Muscle of leg (tissue), 11 donors: ENCODE data around the gene NNMT. TPM values are rescaled to one million over a fixed set of nuclear protein-coding genes. Genes with fewer than 3 reads are reported as not detected.

Experiments
- DNase-seq: peaks from one replicate; pipeline ENCODE4 v3.0.0; 2013
- H3K27ac ChIP-seq: one replicate; pipeline ENCODE4 v1.5.1; 2013; ENCODE audit warnings: mild to moderate bottlenecking, low read length, control low read depth
- H3K27me3 ChIP-seq: one replicate; pipeline ENCODE4 v1.6.1; 2013; ENCODE audit warnings: low read length; ENCODE audit not compliant: control insufficient read depth, insufficient read depth
- H3K36me3 ChIP-seq: one replicate; pipeline ENCODE4 v1.6.1; 2013; ENCODE audit warnings: low read length; ENCODE audit not compliant: control insufficient read depth, insufficient read depth
- H3K4me1 ChIP-seq: one replicate; pipeline ENCODE4 v1.6.1; 2013; ENCODE audit warnings: low read length; ENCODE audit not compliant: control insufficient read depth, insufficient read depth
- H3K4me3 ChIP-seq: one replicate; pipeline ENCODE4 v1.5.1; 2013; ENCODE audit warnings: low read length, control low read depth
- H3K9me3 ChIP-seq: replicated peaks from 2 replicates; pipeline ENCODE4 v1.6.1; 2013; ENCODE audit warnings: low read depth, low read length; ENCODE audit not compliant: control insufficient read depth
- WGBS: methylation state at CpG from one replicate; pipeline ENCODE4 v1.1.5; 2013; ENCODE audit warnings: missing lambda C conversion rate; ENCODE audit not compliant: insufficient coverage; 5-methylcytosine and 5-hydroxymethylcytosine counted together
- polyA plus RNA-seq, 8 donors: library from polyadenylated mRNA; unstranded; fragments of 120-200 nt; gene quantifications; one replicate each; pipeline versions ENCODE4 v1.2.1 to v1.2.3, GENCODE V29; 2013; ENCODE audit warnings: inconsistent platforms in 1 of 8, low replicate concordance in 1 of 8; ENCODE audit not compliant: insufficient read length in 8 of 8, insufficient read depth in 1 of 8
- total RNA-seq: library from RNA; stranded (reverse); fragments of 120-200 nt; gene quantifications from one replicate; pipeline ENCODE4 v1.2.4, GENCODE V29; 2013

Gene NNMT
- total and polyA plus RNA-seq, 9 donors: 26.2 to 122 (median 59.0) TPM

- Histone ChIP-seq H3K36me3 (no peaks in the 10 kb centered on the region), H3K27me3 (peaks cover 13% of the 10 kb centered on the region), H3K9me3 (no peaks in the 10 kb centered on the region), H3K4me3 (no peak overlapping the region), H3K4me1 (no peaks in the 10 kb centered on the region), H3K27ac (no peak overlapping the region)
- WGBS: 38% methylated on average over 1 of the region's 3 CpGs
- no peak for DNase-seq
Measured at GRCh38 chr11:114273071-114273470, 23.1 kb upstream of the NNMT start.

DNA sequence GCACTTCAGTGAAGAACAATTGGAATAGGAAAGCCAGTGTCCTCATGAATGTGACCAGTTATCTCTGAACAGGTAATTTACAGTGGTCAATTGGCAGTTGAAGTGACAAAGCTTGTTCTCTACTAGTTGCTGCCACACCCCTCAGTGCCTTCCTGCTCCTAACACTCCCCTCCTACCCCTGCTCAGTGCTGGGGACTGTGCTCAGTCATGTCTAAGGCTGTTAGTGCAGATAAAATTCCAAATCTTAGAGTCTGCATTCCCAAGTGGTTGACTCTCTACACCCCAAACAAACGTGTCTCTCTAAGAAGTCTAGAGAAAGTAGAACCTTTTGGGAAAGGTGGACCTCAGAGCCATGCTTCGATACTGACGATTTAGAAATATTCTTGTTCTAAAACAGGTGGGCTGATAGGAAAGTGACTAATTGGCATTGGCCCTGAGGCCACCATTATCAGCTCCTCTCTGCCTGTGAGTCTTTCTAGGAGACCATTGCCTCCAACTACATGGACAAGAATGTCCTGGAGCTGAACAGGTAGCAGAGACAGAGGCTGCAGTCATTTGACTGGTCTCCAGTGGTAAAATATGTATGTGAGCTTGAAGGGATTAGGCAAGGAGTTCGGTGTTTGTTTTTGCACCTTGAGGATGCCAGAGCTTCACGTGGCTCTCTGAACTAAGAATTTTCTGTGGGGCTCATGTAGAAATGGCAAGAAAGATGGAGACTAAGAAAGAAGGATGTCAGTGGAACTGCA lies 22.1 kb upstream of the NNMT start:
- H3K36me3 ChIP-seq: no peaks in the 10 kb centered on the region
- no peaks in the 10 kb centered on the region for H3K9me3 ChIP-seq
- DNase-seq: no peak
- H3K27ac ChIP-seq: no peak overlapping the region
- 70% methylated on average over 2 of the region's 5 CpGs for WGBS
- H3K4me1 ChIP-seq: no peaks in the 10 kb centered on the region
- no peak overlapping the region for H3K4me3 ChIP-seq
- H3K27me3 ChIP-seq: peaks cover 13% of the 10 kb centered on the region

DNA sequence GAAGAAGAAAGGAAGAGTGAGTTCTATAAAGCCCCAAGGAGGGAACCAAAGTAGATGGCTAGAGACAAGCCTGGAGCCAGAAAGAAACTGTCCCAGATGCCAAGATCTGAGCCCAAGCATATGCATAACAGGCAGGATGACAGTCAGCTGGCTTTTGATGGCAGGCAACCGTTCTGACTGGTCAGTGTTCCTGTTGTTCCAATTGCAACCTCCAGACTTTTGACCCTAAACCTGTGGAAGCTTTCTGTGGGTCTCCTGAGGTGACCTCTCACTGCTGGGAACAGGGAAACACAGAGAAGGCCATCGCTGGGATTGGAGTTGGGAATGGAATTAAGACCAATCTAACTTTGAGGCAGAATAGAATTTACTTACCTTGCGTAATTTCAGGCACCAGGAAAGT lies 21.6 kb upstream of the NNMT start:
- no peaks in the 10 kb centered on the region for H3K4me1 ChIP-seq
- no peaks in the 10 kb centered on the region for H3K36me3 ChIP-seq
- DNase-seq: no peak
- H3K27me3 ChIP-seq: peaks cover 13% of the 10 kb centered on the region
- WGBS: 50% methylated on average over 1 of the region's 3 CpGs
- H3K9me3 ChIP-seq: no peaks in the 10 kb centered on the region
- no peak overlapping the region for H3K4me3 ChIP-seq
- H3K27ac ChIP-seq: no peak overlapping the region

- Histone ChIP-seq H3K27ac (no peak overlapping the region), H3K36me3 (no peaks in the 10 kb centered on the region), H3K27me3 (peaks cover 16% of the 10 kb centered on the region), H3K4me3 (no peak overlapping the region), H3K9me3 (no peaks in the 10 kb centered on the region), H3K4me1 (no peaks in the 10 kb centered on the region)
- WGBS: 44% methylated on average over 3 of the region's 3 CpGs
- DNase-seq: peak; percentile 76
Measured at GRCh38 chr11:114275280-114275679, 20.9 kb upstream of the NNMT start.

DNA sequence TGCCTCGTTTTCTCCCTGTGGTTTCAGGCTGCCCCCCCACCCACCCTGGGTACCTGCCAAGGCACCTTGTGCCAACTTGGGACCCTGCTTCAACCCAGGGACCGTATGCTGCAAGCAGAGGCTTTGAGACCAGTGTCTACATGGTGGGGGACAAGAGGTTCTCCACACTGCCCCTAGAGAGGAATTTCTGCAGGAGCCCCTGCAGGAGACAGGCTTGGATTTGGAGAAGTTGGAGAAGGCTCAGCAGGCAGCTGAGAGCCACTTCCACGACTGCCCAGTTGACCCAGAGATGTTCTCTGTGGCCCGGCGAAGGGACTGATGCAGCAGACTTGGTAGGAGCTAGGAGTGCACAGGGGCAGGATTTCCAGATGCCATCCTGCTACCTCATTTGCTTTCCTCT lies 20.1 kb upstream of the NNMT start:
- H3K4me1 ChIP-seq: peaks cover 6% of the 10 kb centered on the region
- no peak overlapping the region for H3K27ac ChIP-seq
- no peaks in the 10 kb centered on the region for H3K9me3 ChIP-seq
- no peak overlapping the region for H3K4me3 ChIP-seq
- WGBS: 80% methylated on average over 1 of the region's 5 CpGs
- no peak for DNase-seq
- no peaks in the 10 kb centered on the region for H3K36me3 ChIP-seq
- H3K27me3 ChIP-seq: peaks cover 17% of the 10 kb centered on the region

DNA sequence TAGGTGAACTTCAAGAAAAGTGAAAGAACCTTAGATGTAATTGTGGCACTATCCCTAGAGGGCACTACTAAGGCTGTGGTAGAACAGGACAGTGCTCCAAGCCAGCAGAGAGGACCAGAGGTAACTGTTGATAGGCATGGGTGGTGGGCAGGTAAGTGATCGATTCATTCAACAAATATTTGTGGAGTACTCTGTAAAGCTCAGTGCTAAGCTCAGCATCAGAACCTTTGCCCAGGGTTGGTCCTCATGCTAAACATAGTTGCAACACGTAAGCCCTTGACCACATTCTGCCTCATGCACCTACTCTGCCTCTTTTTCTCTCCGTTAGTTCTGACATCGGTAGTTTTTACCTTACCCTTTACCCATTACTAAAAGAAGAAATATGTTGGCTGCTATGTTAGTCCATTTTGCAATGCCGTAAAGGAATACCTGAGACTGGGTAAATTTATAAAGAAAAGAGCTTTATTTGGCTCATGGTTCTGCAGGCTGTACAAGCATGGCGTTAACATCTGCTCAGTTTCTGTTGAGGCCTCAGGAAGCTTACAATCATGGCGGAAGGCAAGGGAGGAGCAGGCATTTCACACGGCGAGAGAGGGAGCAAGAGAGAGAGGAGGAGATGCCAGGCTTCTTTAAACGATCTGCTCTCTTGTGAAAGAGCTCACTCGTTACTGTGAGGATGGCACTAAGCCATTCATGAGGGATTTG lies 18.4 kb upstream of the NNMT start:
- Histone ChIP-seq H3K4me1 (peaks cover 7% of the 10 kb centered on the region), H3K27me3 (peaks cover 12% of the 10 kb centered on the region), H3K36me3 (no peaks in the 10 kb centered on the region), H3K4me3 (no peak overlapping the region), H3K27ac (no peak overlapping the region), H3K9me3 (no peaks in the 10 kb centered on the region)
- 85% methylated on average over 5 of the region's 11 CpGs for WGBS
- no peak for DNase-seq

DNA sequence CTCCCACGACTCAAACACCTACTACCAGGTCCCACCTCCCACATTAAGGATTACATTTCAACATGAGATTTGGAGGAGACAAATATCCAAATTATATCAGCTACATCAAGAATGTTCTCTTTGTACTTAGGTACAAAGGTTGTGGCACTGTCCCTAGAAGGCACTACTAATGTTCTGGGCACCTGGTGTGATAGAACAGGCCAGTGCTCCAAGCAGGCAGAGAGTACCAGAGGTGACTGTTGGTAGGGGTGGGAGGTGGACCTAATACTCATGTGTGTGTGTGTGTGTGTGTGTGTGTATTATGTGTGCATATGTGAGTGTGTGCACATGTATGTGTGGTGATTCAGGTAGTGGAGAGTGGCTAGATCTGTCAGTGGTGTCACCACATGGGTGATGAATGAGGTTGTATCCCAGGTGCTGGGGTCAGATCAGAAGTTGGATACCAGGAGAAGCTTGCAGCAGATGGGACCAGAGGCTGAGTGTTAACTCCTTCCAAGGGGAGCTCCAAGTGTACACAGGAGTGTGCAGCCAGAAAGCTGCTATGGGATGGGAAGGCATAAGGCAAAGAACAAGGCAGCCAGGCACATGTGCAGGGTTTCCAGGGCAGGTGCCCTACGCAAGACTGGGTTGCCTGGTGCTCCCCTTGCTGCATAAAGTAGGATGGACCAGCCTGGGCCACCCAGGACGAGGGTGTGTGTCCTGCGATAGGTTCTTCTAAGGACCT lies 17.7 kb upstream of the NNMT start:
- Histone ChIP-seq H3K36me3 (no peaks in the 10 kb centered on the region), H3K9me3 (no peaks in the 10 kb centered on the region), H3K27ac (no peak overlapping the region), H3K27me3 (peaks cover 12% of the 10 kb centered on the region), H3K4me1 (peaks cover 7% of the 10 kb centered on the region), H3K4me3 (no peak overlapping the region)
- DNase-seq: no peak
- WGBS: 79% methylated on average over 2 of the region's 4 CpGs

DNA sequence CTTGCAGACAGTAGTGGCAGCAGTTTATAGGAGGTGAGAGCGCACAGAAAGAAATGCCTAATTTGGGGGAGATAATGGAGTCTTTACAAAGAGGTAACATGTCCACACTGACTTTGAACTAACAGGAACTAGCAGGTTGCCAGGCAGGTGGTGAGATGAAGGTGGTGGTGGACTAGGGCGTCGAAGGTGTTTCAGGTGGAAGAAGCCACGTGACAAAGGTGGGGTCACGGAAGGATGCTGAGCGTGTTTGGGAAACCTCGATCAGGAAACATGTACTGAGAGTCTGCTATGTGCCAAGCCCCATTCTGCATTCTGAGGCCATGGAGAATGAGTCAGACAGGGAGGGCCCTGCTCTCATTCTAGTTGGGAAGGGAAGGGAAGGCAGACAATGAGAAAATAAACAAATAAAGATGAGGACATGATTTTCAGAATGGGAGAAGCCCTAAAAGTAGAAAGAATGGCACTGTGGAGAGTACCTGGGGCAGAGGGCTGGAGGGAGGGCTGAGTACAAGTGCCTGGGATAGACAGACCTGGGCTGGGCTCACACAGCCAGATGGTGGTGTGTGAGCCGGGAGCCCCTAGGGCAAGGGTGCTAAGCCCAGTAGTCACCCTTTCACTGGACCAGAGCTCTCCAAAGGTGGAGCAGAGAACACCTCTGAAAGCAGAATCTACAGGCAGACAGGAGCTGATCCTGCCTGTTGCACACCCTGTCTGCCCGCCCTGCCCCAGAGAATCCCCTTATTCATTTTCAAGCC lies 16.2 kb upstream of the NNMT start:
- Histone ChIP-seq H3K27ac (no peak overlapping the region), H3K27me3 (peaks cover 4% of the 10 kb centered on the region), H3K4me1 (peaks cover 12% of the 10 kb centered on the region), H3K36me3 (no peaks in the 10 kb centered on the region), H3K9me3 (no peaks in the 10 kb centered on the region), H3K4me3 (no peak overlapping the region)
- DNase-seq: no peak
- WGBS: 83% methylated on average over 8 of the region's 9 CpGs

DNA sequence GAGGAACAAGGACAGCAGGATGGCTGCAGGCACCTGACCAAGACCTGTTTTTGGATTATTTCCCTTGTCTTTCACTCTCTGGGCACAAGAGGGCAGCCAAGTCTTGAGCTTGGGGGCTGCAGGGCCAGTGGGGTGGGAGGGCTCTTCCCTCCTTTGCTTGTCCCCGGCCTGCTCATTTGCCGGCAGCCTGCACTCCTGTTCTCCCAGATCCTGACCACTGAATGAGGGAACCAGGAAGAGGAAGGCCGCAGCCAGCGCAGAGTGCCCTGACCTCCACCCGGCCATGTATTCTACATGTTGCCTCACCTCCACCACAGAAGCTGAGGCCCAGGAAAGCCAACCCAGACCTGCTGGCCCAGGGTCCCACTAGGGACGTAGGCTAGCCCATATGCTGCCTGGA lies 15.5 kb upstream of the NNMT start:
- WGBS: 54% methylated on average over 3 of the region's 6 CpGs
- H3K9me3 ChIP-seq: no peaks in the 10 kb centered on the region
- no peak overlapping the region for H3K4me3 ChIP-seq
- no peaks in the 10 kb centered on the region for H3K36me3 ChIP-seq
- peaks cover 4% of the 10 kb centered on the region for H3K27me3 ChIP-seq
- H3K27ac ChIP-seq: no peak overlapping the region
- DNase-seq: peak; percentile 74
- peaks cover 14% of the 10 kb centered on the region for H3K4me1 ChIP-seq
